GM23248 (cell line): ENCODE results near the gene PYCR2.

Source experiments
- EZH2 ChIP-seq: fragments of 200-600 bp; sonication (generic); IDR thresholded peaks from 2 replicates; pipeline ENCODE4 v1.6.1; 2018; ENCODE audit warnings: antibody characterized with exemption, mild to moderate bottlenecking; ENCODE audit not compliant: insufficient read depth, poor library complexity, severe bottlenecking
- EZH2phosphoT487 ChIP-seq: fragments of 200-600 bp; sonication (generic); IDR thresholded peaks from 2 replicates; pipeline ENCODE4 v1.6.1; 2018; ENCODE audit warnings: antibody characterized with exemption, moderate library complexity, mild to moderate bottlenecking, low read depth; ENCODE audit not compliant: insufficient read depth

- TF ChIP-seq EZH2 (no peak), EZH2phosphoT487 (no peak)
Measured at GRCh38 chr1:225931270-225932136, 7.5 kb upstream of the PYCR2 start.
